Mesendoderm (in vitro differentiated cells): ENCODE data around the gene TEX12.

Experiments used
- DNase-seq: peaks from one replicate; pipeline ENCODE4 v3.0.0; 2013
- H2AK5ac ChIP-seq: 2 replicates; pipeline ENCODE4 v1.6.1; 2013; ENCODE audit warnings: low read length, inconsistent platforms
- H2BK120ac ChIP-seq: 2 replicates; pipeline ENCODE4 v1.6.1; 2013; ENCODE audit warnings: low read depth, mild to moderate bottlenecking, low read length, moderate library complexity, mixed read lengths
- H2BK15ac ChIP-seq: replicated peaks from 2 replicates; pipeline ENCODE4 v1.6.1; 2013; ENCODE audit warnings: low read depth, mild to moderate bottlenecking, moderate library complexity
- H2BK5ac ChIP-seq: 2 replicates; pipeline ENCODE4 v1.6.1; 2013; ENCODE audit warnings: low read length, inconsistent platforms
- H3K18ac ChIP-seq: 2 replicates; pipeline ENCODE4 v1.6.1; 2013; ENCODE audit warnings: mild to moderate bottlenecking, low read length, mixed read lengths
- H3K23ac ChIP-seq: one replicate; pipeline ENCODE4 v1.6.1; 2013; ENCODE audit warnings: low read length
- H3K27ac ChIP-seq: 2 replicates; pipeline ENCODE4 v1.5.1; 2013; ENCODE audit warnings: low read depth, mild to moderate bottlenecking, inconsistent platforms, low read length, moderate library complexity
- H3K27me3 ChIP-seq: 2 replicates; pipeline ENCODE4 v1.6.1; 2013; ENCODE audit warnings: low read length, control low read depth, mild to moderate bottlenecking, inconsistent platforms; ENCODE audit not compliant: insufficient read depth, poor library complexity
- H3K36me3 ChIP-seq: 2 replicates; pipeline ENCODE4 v1.6.1; 2013; ENCODE audit warnings: low read length, inconsistent platforms; ENCODE audit not compliant: control insufficient read depth, insufficient read depth
- H3K4ac ChIP-seq: one replicate; pipeline ENCODE4 v1.6.1; 2013; ENCODE audit warnings: low read depth, mild to moderate bottlenecking, low read length, moderate library complexity
- H3K4me1 ChIP-seq: 2 replicates; pipeline ENCODE4 v1.6.1; 2013; ENCODE audit warnings: low read depth, low read length, inconsistent platforms; ENCODE audit not compliant: control insufficient read depth
- H3K4me2 ChIP-seq: 2 replicates; pipeline ENCODE4 v1.6.1; 2013; ENCODE audit warnings: low read length
- H3K4me3 ChIP-seq: 2 replicates; pipeline ENCODE4 v1.5.1; 2013; ENCODE audit warnings: mild to moderate bottlenecking, low read length
- H3K56ac ChIP-seq: one replicate; pipeline ENCODE4 v1.6.1; 2013; ENCODE audit warnings: low read length
- H3K79me1 ChIP-seq: 2 replicates; pipeline ENCODE4 v1.6.1; 2013; ENCODE audit warnings: low read length, inconsistent platforms
- H3K79me2 ChIP-seq: 2 replicates; pipeline ENCODE4 v1.6.1; 2013; ENCODE audit warnings: mild to moderate bottlenecking, low read length; ENCODE audit not compliant: control insufficient read depth, insufficient read depth
- H3K9ac ChIP-seq: 2 replicates; pipeline ENCODE4 v1.6.1; 2013; ENCODE audit warnings: low read length, inconsistent platforms
- H4K5ac ChIP-seq: one replicate; pipeline ENCODE4 v1.6.1; 2013; ENCODE audit warnings: low read length
- H4K8ac ChIP-seq: one replicate; pipeline ENCODE4 v1.6.1; 2013; ENCODE audit warnings: low read depth, mild to moderate bottlenecking, control low read depth, low read length, moderate library complexity
- WGBS: extraction: QIAGEN DNeasy Blood & Tissue Kit; methylation state at CpG from one replicate; pipeline ENCODE4 v1.1.7; 2013; ENCODE audit warnings: low lambda C conversion rate, missing lambda C conversion rate; ENCODE audit not compliant: insufficient coverage; ENCODE audit errors: extremely low coverage; 5-methylcytosine and 5-hydroxymethylcytosine counted together

TEX12 gene

GRCh38 chr11:112177589-112177988, 10.4 kb downstream of the TEX12 start:
- H3K4me2 ChIP-seq: no peak overlapping the region
- H3K27me3 ChIP-seq: no peaks in the 10 kb centered on the region
- no peak overlapping the region for H3K9ac ChIP-seq
- no peak overlapping the region for H2BK120ac ChIP-seq
- no peak for DNase-seq
- H4K5ac ChIP-seq: no peak overlapping the region
- no peak overlapping the region for H2AK5ac ChIP-seq
- H2BK5ac ChIP-seq: no peak overlapping the region
- H4K8ac ChIP-seq: no peak overlapping the region
- no peaks in the 10 kb centered on the region for H3K79me1 ChIP-seq
- no peak overlapping the region for H3K4me3 ChIP-seq
- H3K4ac ChIP-seq: no peak overlapping the region
- H3K27ac ChIP-seq: no peak overlapping the region
- H3K18ac ChIP-seq: no peak overlapping the region
- H3K23ac ChIP-seq: no peak overlapping the region
- no peaks in the 10 kb centered on the region for H3K79me2 ChIP-seq
- H3K36me3 ChIP-seq: no peaks in the 10 kb centered on the region
- H3K56ac ChIP-seq: no peak overlapping the region
- no CpG with 5 or more reads among the region's 4 CpGs for WGBS
- no peaks in the 10 kb centered on the region for H3K4me1 ChIP-seq
- H2BK15ac ChIP-seq: no peak overlapping the region

- Histone ChIP-seq H4K8ac (no peak overlapping the region), H3K27ac (no peak overlapping the region), H3K4ac (no peak overlapping the region), H2BK15ac (no peak overlapping the region), H3K23ac (no peak overlapping the region), H3K4me1 (no peaks in the 10 kb centered on the region), H3K79me2 (no peaks in the 10 kb centered on the region), H3K4me2 (no peak overlapping the region), H3K9ac (no peak overlapping the region), H3K27me3 (no peaks in the 10 kb centered on the region), H3K56ac (no peak overlapping the region), H3K79me1 (no peaks in the 10 kb centered on the region), H3K4me3 (no peak overlapping the region), H2AK5ac (no peak overlapping the region), H3K36me3 (no peaks in the 10 kb centered on the region), H2BK5ac (no peak overlapping the region), H4K5ac (no peak overlapping the region), H2BK120ac (no peak overlapping the region), H3K18ac (no peak overlapping the region)
- no peak for DNase-seq
- no CpG with 5 or more reads among the region's 1 CpG for WGBS
These were observed 11.3 kb downstream of the TEX12 start for GRCh38 chr11:112178428-112178827.

- no CpG with 5 or more reads among the region's 3 CpGs for WGBS
- no peak for DNase-seq
These were observed 11.8 kb downstream of the TEX12 start for GRCh38 chr11:112178936-112179335.

DNA sequence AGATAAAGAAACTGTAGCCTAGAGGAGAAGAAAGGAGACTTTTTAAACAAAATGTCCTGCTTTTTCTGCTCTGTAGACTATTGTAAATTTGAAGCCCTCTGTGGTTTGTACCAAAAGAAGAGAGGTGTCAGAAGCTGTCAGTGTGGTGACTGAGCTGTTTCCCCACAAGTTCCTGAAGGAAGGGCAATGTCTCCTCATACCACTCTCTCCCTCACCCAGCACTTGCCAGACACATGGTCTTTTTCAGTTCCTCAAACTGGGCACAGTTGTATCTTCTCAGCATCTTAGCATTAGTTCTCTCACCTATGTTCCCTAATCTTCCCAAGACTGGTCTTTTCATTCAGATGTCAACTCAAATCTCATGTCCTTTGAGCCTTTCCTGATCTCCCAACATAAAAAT, 12.4 kb downstream of the TEX12 start:
- Histone ChIP-seq H3K18ac (no peak overlapping the region), H2BK5ac (no peak overlapping the region), H2BK120ac (no peak overlapping the region), H3K9ac (no peak overlapping the region), H3K36me3 (no peaks in the 10 kb centered on the region), H3K23ac (no peak overlapping the region), H3K4me3 (no peak overlapping the region), H3K4ac (no peak overlapping the region), H3K4me2 (no peak overlapping the region), H3K4me1 (no peaks in the 10 kb centered on the region), H2AK5ac (no peak overlapping the region), H3K27ac (no peak overlapping the region), H3K79me2 (no peaks in the 10 kb centered on the region), H2BK15ac (no peak overlapping the region), H3K56ac (no peak overlapping the region), H3K27me3 (no peaks in the 10 kb centered on the region), H4K8ac (no peak overlapping the region), H3K79me1 (no peaks in the 10 kb centered on the region), H4K5ac (no peak overlapping the region)
- DNase-seq: no peak

More at GRCh38 chr11:112178936-112179335, 11.8 kb downstream of the TEX12 start:
- Histone ChIP-seq H3K4me3 (no peak overlapping the region), H2BK15ac (no peak overlapping the region), H2BK120ac (no peak overlapping the region), H3K27ac (no peak overlapping the region), H3K4me1 (no peaks in the 10 kb centered on the region), H3K23ac (no peak overlapping the region), H3K79me2 (no peaks in the 10 kb centered on the region), H3K56ac (no peak overlapping the region), H3K27me3 (no peaks in the 10 kb centered on the region), H3K9ac (no peak overlapping the region), H2BK5ac (no peak overlapping the region), H2AK5ac (no peak overlapping the region), H4K5ac (no peak overlapping the region), H4K8ac (no peak overlapping the region), H3K4ac (no peak overlapping the region), H3K79me1 (no peaks in the 10 kb centered on the region), H3K36me3 (no peaks in the 10 kb centered on the region), H3K18ac (no peak overlapping the region), H3K4me2 (no peak overlapping the region)

- H3K27ac ChIP-seq: no peak overlapping the region
- no peak overlapping the region for H2BK15ac ChIP-seq
- H2BK5ac ChIP-seq: no peak overlapping the region
- no peak for DNase-seq
- no peak overlapping the region for H2AK5ac ChIP-seq
- H3K18ac ChIP-seq: no peak overlapping the region
- no peaks in the 10 kb centered on the region for H3K79me2 ChIP-seq
- no peak overlapping the region for H4K8ac ChIP-seq
- H3K4me1 ChIP-seq: no peaks in the 10 kb centered on the region
- H4K5ac ChIP-seq: no peak overlapping the region
- H3K23ac ChIP-seq: no peak overlapping the region
- no peaks in the 10 kb centered on the region for H3K36me3 ChIP-seq
- H3K56ac ChIP-seq: no peak overlapping the region
- H2BK120ac ChIP-seq: no peak overlapping the region
- H3K79me1 ChIP-seq: no peaks in the 10 kb centered on the region
- H3K4me3 ChIP-seq: no peak overlapping the region
- WGBS: no CpG with 5 or more reads among the region's 1 CpG
- no peaks in the 10 kb centered on the region for H3K27me3 ChIP-seq
- H3K4ac ChIP-seq: no peak overlapping the region
- no peak overlapping the region for H3K9ac ChIP-seq
- H3K4me2 ChIP-seq: no peak overlapping the region
These were observed 15.7 kb downstream of the TEX12 start for GRCh38 chr11:112182867-112183266.

DNA sequence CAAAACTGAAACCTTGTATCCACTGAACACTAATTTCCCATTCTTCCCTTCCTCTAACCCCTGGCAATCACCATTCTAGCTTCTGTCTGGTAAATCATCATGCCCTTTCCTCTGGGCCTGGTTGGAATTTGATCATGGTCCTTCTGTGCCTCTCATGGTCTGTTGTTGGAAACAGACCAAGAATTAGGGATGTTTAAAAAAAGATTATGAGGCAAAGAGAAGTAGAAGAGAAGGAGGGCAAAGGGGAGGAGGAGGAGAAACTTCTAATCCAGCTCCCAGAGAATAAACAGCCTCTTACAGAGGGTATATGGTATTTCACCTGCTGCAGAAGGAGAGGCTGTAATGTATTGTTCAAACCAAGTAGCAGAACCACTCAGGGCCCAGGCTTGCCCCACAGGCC, 18.7 kb downstream of the TEX12 start:
- Histone ChIP-seq H3K79me1 (no peaks in the 10 kb centered on the region), H3K27me3 (no peaks in the 10 kb centered on the region), H3K18ac (no peak overlapping the region), H2AK5ac (no peak overlapping the region), H3K56ac (no peak overlapping the region), H3K9ac (no peak overlapping the region), H3K4ac (no peak overlapping the region), H3K36me3 (no peaks in the 10 kb centered on the region), H4K5ac (no peak overlapping the region), H3K4me1 (no peaks in the 10 kb centered on the region), H2BK120ac (no peak overlapping the region), H3K4me3 (no peak overlapping the region), H3K23ac (no peak overlapping the region), H3K27ac (no peak overlapping the region), H2BK5ac (no peak overlapping the region), H4K8ac (no peak overlapping the region), H2BK15ac (no peak overlapping the region), H3K79me2 (no peaks in the 10 kb centered on the region), H3K4me2 (no peak overlapping the region)
- DNase-seq: no peak
